SJCRH30 (cell line): ENCODE data around the gene REN. TPM values are rescaled to one million over a fixed set of nuclear protein-coding genes. Genes with fewer than 3 reads are reported as not detected.
A peak's percentile ranks its signal among the peaks of the same experiment; 100 is the strongest.

Experiments used
- DNase-seq, 2 experiments: peaks; one replicate each; pipeline ENCODE4 v3.0.0-alpha.2; 2015 to 2020
- H3K27ac ChIP-seq: fragments of 250-450 bp; sonication (Bioruptor Pico); 2 replicates; pipeline ENCODE4 v1.5.1; 2020; ENCODE audit warnings: mild to moderate bottlenecking, moderate library complexity
- H3K27me3 ChIP-seq: fragments of 250-450 bp; sonication (Bioruptor Pico); 2 replicates; pipeline ENCODE4 v1.5.1; 2020; ENCODE audit warnings: mild to moderate bottlenecking, moderate library complexity
- H3K36me3 ChIP-seq: fragments of 250-450 bp; sonication (Bioruptor Pico); 2 replicates; pipeline ENCODE4 v1.5.1; 2020; ENCODE audit warnings: mild to moderate bottlenecking, moderate library complexity
- H3K4me1 ChIP-seq: fragments of 250-450 bp; sonication (Bioruptor Pico); 2 replicates; pipeline ENCODE4 v1.5.1; 2020; ENCODE audit warnings: mild to moderate bottlenecking, moderate library complexity
- H3K4me3 ChIP-seq: fragments of 250-450 bp; sonication (Bioruptor Pico); 2 replicates; pipeline ENCODE4 v1.5.1; 2020; ENCODE audit warnings: mild to moderate bottlenecking, moderate library complexity
- H3K9me3 ChIP-seq: fragments of 250-450 bp; sonication (Bioruptor Pico); replicated peaks from 2 replicates; pipeline ENCODE4 v1.5.1; 2020; ENCODE audit warnings: mild to moderate bottlenecking, moderate library complexity
- total RNA-seq: library from RNA; depleted of rRNA; stranded (reverse); fragments of >200 nt; shearing (Covaris generic); gene quantifications from 2 replicates; pipeline ENCODE4 v1.2.3, GENCODE V29; 2014

The REN gene
- total RNA-seq, 1 experiment from 2014 or later: not detected

DNA sequence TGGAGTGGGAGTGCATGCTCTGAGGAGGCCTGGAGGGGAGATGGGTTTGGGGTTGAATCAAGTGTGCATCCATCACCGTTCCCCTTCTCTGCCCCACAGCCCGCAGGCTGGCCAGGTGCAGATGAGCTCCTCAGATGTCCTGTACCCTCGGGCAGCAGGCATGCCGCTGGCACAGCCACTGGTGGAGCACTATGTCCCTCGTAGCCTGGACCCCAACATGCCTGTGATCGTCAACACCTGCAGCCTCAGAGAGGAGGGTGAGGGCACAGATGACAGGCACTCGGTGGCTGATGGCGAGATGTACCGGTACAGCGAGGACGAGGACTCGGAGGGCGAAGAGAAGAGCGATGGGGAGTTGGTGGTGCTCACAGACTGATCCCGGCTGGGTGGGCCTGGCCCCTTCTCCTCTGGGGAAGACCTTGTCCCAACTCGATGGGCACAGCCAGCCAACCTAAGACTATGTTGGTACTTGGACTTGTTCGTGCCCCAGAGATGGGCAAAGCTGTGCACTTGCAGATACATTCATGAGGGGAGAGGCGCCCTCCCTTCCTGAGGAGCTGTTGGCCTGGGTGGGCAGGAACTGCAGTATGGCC lies 40.3 kb downstream of the REN start:
- H3K9me3 ChIP-seq: no peaks in the 10 kb centered on the region
- DNase-seq: no peak
- H3K36me3 ChIP-seq: peaks cover 5% of the 10 kb centered on the region; the same call in 1 of the 2 replicates
- H3K4me3 ChIP-seq: no peak overlapping the region
- H3K27me3 ChIP-seq: no peaks in the 10 kb centered on the region
- H3K4me1 ChIP-seq: peaks cover 6% of the 10 kb centered on the region
- no peak overlapping the region for H3K27ac ChIP-seq

DNA sequence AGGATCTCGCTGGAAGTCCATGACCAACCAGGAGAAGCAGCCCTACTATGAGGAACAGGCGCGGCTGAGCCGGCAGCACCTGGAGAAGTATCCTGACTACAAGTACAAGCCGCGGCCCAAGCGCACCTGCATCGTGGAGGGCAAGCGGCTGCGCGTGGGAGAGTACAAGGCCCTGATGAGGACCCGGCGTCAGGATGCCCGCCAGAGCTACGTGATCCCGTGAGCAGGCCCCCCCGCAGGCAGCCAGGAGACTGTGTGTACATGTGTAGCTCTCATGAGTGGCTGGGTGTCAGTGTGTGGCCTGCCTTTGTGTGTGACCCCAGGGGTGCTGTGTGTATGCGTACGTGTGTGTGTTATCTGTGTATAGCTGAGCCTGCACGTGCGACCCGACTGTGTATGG lies 41.5 kb downstream of the REN start:
- DNase-seq: no peak
- H3K27ac ChIP-seq: no peak overlapping the region
- no peaks in the 10 kb centered on the region for H3K27me3 ChIP-seq

DNA sequence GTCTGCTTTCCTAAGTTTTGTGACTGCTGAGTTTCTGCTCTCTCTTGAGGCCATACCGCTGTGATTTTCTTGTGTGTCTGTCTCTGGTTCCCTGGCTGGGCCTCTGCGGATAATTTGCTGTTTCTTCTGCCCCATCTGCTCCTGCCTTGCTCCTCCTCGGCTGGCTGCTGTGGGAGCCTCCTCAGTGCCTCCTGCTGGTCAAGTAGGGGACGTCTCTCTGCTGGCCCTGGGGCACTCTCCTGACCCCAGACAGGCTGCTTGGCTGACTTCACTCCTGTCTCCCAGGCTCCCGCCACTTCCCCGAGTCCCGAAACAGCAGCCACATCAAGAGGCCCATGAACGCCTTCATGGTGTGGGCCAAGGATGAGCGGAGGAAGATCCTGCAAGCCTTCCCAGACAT lies 42.8 kb downstream of the REN start:
- peaks cover 5% of the 10 kb centered on the region; the same call in 1 of the 2 replicates for H3K36me3 ChIP-seq
- H3K27me3 ChIP-seq: no peaks in the 10 kb centered on the region
- no peaks in the 10 kb centered on the region for H3K9me3 ChIP-seq
- H3K4me1 ChIP-seq: no peaks in the 10 kb centered on the region
- no peak overlapping the region for H3K27ac ChIP-seq
- DNase-seq: peak; percentile 27 to 38
- H3K4me3 ChIP-seq: no peak overlapping the region

More for the DNA sequence above, 41.5 kb downstream of the REN start:
- Histone ChIP-seq H3K4me3 (no peak overlapping the region), H3K36me3 (peaks cover 5% of the 10 kb centered on the region; the same call in 1 of the 2 replicates), H3K9me3 (no peaks in the 10 kb centered on the region), H3K4me1 (peaks cover 4% of the 10 kb centered on the region)

DNA sequence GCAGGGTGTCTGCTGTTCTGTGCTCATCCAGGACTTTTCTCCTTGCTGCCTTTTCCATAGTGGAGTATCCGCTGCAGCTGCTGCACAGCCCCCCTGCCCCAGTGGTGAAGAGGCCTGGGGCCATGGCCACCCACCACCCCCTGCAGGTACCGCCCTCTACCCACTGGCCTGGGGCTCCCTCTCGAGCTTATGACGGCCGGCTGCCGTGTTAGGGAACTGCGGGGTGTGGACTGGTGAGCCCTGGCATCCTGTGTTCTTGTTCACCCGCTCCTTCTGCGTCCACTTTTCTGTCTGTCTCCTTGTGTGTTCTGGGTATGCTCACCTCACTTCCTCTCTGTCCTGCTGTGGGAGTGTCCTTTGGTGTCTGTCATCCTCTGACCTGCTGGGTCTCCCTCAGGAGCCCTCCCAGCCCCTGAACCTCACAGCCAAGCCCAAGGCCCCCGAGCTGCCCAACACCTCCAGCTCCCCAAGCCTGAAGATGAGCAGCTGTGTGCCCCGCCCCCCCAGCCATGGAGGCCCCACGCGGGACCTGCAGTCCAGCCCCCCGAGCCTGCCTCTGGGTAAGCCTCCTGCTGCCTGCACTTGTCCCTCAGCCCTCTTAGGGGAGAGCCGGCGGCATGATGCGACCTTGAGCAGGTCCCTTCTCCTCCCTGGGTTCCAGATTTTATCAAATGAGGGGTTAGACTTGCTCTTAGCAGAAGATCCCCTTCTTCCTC lies 44.1 kb downstream of the REN start:
- H3K36me3 ChIP-seq: peaks cover 9% of the 10 kb centered on the region; the same call in 1 of the 2 replicates
- DNase-seq: no peak
- no peaks in the 10 kb centered on the region for H3K27me3 ChIP-seq
- no peak overlapping the region for H3K27ac ChIP-seq
- no peaks in the 10 kb centered on the region for H3K4me1 ChIP-seq
- no peaks in the 10 kb centered on the region for H3K9me3 ChIP-seq
- H3K4me3 ChIP-seq: no peak overlapping the region

DNA sequence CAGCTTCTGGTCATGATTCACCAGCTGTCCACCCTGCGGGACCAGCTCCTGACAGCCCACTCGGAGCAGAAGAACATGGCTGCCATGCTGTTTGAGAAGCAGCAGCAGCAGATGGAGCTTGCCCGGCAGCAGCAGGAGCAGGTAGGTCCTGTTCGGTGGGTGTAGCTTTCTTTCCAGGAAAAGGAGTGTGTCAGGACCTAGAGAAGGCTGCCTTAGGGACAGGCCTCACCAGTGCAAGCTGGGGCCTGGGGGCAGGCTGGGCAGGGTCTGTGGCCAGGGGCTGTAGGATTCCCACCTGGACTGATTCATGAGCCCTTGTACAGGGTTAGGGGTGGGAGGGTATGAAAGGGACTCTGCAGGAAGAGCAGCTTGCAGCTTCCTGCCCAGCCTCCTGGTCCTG lies 49.6 kb downstream of the REN start:
- Histone ChIP-seq H3K9me3 (no peaks in the 10 kb centered on the region), H3K36me3 (0 out of 2 replicates have a peak, but pooled peaks cover 4% of the 10 kb centered on the region), H3K4me3 (no peak overlapping the region), H3K27ac (no peak overlapping the region), H3K4me1 (no peaks in the 10 kb centered on the region), H3K27me3 (no peaks in the 10 kb centered on the region)
- DNase-seq: no peak

DNA sequence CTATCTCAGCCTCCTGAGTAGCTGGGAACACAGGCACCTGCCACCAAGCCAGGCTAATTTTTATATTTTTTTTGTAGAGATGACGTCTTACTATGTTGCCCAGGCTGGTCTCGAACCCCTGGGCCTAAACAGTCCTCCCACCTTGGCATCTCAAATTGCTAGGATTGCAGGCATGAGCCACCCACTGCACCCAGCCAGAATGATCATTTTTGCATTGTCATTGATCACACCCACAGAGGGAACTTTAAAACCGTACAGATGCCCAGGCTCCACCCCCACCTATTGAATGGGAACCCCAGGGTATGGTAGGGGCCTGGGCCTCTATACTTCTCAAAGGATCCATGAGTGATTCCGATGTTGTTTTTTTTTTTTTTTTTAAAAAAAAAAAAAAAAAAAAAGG lies 51.0 kb downstream of the REN start:
- no peaks in the 10 kb centered on the region for H3K4me1 ChIP-seq
- no peaks in the 10 kb centered on the region for H3K9me3 ChIP-seq
- no peaks in the 10 kb centered on the region for H3K27me3 ChIP-seq
- DNase-seq: no peak
- no peak overlapping the region for H3K4me3 ChIP-seq
- no peak overlapping the region for H3K27ac ChIP-seq
- H3K36me3 ChIP-seq: 0 out of 2 replicates have a peak, but pooled peaks cover 4% of the 10 kb centered on the region

DNA sequence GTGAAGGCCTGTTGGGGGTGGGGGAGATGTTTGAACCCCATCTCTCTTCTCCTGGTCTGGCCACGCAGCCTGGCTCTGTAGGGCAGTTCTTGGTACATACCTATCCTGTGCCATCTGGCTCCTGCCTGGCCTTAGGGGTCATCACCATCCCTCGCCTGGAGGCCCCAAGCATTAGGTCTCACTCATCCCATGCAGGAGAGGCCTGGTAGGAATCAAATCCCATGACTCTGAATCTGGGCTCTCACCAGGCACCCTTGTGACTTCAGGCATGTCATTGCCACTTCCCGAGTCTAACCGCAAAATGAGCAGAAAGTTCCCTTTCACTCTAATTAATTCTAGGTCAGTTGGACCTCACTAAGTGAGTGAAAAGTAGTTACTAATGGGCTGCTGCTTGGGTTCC lies 51.5 kb downstream of the REN start:
- H3K36me3 ChIP-seq: 0 out of 2 replicates have a peak, but pooled peaks cover 4% of the 10 kb centered on the region
- DNase-seq: no peak
- H3K4me3 ChIP-seq: no peak overlapping the region
- no peak overlapping the region for H3K27ac ChIP-seq
- H3K4me1 ChIP-seq: no peaks in the 10 kb centered on the region
- no peaks in the 10 kb centered on the region for H3K9me3 ChIP-seq
- no peaks in the 10 kb centered on the region for H3K27me3 ChIP-seq

DNA sequence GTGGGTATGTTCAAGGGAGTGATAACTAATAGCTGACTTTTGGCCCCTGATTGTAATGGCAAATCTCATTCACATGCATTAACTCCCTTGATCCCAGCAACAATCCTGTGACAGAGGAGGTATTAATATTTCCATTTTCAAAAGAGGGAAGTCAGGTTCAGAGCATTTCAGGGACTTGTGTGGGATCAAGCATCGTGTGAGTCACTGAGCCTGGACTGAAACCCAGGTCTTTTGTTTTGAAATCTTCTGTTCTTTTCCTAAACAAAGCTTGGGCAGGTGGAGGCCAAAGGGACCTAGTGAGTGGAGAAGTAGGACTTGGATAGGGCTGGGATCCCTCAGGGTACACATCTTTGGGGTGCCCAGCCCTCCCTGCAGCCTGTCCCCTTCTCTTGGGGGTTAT lies 52.2 kb downstream of the REN start:
- no peak overlapping the region for H3K4me3 ChIP-seq
- DNase-seq: no peak

DNA sequence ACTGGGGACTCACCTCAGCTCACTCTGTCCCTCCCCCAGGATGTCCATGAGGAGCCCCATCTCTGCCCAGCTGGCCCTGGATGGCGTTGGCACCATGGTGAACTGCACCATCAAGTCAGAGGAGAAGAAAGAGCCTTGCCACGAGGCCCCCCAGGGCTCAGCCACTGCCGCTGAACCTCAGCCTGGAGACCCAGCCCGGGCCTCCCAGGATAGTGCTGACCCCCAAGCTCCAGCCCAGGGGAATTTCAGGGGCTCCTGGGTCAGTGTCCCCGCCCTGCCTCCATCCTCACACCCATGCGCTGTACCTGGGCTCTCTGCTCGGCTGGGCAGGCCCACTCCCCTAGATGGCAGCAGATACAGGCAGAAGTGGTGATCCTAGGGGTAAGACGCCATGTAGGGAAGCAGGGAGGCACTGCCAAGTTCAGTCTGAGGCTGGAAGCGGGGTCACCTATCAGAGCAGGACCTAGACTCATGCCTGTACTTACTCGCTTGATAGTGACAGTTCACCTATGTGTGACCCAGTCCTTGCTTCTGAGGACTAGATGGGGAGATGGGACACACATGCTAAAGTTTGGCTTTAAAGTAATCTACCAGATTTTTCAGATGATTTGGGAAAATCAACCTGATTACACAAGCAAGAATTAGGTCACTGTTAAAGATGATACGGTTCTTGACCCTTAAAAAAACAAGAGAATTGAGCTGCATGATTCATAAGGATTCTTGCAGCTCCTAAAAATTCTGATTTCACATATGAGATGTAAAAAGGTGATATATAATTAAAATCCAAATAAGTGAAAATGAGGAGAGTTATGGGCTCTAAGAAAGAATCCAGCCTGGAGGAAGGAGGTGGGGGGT lies 53.0 kb downstream of the REN start:
- Histone ChIP-seq H3K27ac (no peak overlapping the region), H3K27me3 (no peaks in the 10 kb centered on the region), H3K36me3 (0 out of 2 replicates have a peak, but pooled peaks cover 4% of the 10 kb centered on the region), H3K9me3 (no peaks in the 10 kb centered on the region), H3K4me1 (no peaks in the 10 kb centered on the region), H3K4me3 (no peak overlapping the region)
- DNase-seq: no peak

More for the DNA sequence above, 52.2 kb downstream of the REN start:
- 0 out of 2 replicates have a peak, but pooled peaks cover 4% of the 10 kb centered on the region for H3K36me3 ChIP-seq
- no peak overlapping the region for H3K27ac ChIP-seq
- no peaks in the 10 kb centered on the region for H3K9me3 ChIP-seq
- H3K4me1 ChIP-seq: no peaks in the 10 kb centered on the region
- H3K27me3 ChIP-seq: no peaks in the 10 kb centered on the region

DNA sequence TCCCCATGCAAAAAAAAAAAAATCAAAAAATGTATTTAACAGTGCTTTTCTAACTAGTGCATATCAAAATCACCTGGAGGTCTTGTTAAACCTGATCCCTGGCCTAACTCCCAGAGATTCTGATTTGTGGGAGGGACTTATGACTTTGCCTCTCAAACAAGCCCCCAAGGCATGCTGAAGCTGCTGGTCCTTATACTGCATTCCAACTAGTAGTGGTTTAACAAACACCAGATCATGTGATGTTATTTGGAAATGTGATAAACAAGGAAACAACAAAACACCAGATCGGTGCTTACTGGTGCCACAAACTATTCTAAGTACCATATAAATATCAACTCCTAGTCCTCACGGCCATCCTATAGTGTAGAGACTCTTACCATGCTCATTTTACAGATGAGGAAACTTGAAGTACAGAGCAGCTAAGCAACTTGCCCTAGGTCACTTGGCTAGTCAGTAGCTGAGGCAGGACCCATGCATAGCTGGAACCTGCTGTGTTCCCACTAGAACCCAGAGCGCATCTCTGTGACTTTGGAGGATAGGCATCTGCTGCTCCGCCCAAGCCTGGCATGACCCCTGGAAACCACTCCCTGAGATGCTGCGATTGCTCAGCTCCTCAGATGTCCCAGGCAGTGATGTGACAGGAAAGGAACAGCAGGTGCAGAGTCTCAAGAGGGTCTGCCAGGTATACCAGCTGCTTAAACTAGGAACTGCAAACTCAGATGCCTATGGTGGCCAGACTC lies 55.1 kb downstream of the REN start:
- DNase-seq: no peak
- Histone ChIP-seq H3K36me3 (no peaks in the 10 kb centered on the region), H3K4me1 (no peaks in the 10 kb centered on the region), H3K27me3 (no peaks in the 10 kb centered on the region), H3K4me3 (no peak overlapping the region), H3K27ac (no peak overlapping the region), H3K9me3 (no peaks in the 10 kb centered on the region)

DNA sequence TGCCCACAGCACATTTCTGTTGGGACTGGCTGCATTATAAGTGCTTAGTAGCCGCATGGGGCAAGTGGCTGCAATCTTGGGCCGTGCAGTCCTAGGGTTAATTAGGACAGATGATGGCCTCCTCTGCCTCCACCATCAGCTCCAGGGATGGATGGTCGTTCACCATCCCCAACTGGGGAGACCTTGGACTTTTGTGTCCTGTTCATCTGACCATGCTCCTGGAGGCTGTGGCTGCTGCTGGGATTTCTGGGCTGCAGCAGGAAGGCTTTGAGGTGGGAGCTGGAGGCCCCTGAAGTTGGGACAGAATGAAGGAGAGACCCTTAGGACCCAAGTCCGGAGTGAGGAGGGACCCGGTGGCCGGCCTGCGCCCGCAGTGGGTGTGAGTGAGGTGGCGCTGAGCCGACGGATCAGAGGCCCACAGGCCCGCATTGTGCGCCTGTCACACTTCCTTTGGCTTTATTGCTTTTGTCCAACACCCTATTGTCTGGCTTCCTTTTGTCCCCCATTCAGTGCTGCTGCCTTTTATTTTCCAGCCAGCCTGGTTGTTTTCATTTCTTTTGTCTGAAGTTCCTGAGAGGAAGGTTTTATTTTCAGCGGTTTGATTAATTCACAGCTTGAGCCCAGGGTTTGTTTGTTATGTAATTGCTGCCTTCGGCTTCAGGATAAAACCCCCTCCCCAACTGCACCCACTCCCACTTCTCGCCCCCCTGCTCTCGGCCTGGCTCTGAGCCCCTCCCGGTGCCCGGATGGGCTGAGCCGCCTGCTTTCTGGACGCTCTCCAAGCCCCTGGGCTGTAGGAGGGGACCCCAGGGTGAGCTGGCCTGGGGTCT lies 57.6 kb downstream of the REN start:
- DNase-seq: no peak
- H3K9me3 ChIP-seq: no peaks in the 10 kb centered on the region
- no peak overlapping the region for H3K27ac ChIP-seq
- H3K27me3 ChIP-seq: no peaks in the 10 kb centered on the region
- H3K4me1 ChIP-seq: peaks cover 12% of the 10 kb centered on the region
- H3K4me3 ChIP-seq: no peak overlapping the region
- no peaks in the 10 kb centered on the region for H3K36me3 ChIP-seq

DNA sequence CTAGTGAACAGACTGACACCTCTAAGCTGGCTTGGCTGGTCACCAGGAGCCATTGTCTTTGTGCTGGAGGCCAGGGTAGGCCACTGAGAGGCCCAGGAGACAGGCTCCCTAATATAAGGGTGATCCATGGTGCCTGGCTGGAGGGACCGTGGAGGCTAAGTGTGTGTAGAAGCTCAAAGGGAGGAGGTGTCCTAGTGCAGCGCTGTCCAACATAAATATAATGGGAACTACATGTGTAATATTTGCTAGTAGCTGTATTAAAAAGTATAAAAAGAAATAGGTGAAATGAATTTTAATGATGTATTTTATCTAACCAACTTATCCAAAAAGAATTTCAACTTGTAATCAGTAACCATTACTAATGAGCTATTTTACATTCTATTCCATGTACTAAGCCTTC lies 58.2 kb downstream of the REN start:
- Histone ChIP-seq H3K27ac (no peak overlapping the region), H3K9me3 (no peaks in the 10 kb centered on the region), H3K27me3 (no peaks in the 10 kb centered on the region), H3K4me1 (peaks cover 16% of the 10 kb centered on the region), H3K4me3 (no peak overlapping the region), H3K36me3 (no peaks in the 10 kb centered on the region)
- no peak for DNase-seq

DNA sequence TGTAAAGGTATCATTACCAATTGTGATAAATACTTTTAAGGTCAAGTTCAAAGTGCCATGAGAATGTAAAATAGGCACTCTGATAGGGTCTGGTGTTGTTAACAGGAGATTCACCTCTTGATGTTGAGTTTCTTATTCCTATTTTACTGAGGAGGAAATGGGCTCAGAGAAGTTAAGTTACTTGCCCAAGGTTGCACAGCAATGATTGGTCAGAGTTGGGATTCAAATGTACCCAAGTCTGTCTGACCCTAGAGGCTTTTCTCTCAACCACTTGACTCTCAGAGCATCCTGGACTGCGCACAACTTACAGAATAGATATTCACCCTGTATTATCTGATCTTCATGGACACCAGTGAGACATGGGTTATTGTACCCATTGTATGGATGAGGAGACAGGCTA lies 59.3 kb downstream of the REN start:
- no peaks in the 10 kb centered on the region for H3K9me3 ChIP-seq

DNA sequence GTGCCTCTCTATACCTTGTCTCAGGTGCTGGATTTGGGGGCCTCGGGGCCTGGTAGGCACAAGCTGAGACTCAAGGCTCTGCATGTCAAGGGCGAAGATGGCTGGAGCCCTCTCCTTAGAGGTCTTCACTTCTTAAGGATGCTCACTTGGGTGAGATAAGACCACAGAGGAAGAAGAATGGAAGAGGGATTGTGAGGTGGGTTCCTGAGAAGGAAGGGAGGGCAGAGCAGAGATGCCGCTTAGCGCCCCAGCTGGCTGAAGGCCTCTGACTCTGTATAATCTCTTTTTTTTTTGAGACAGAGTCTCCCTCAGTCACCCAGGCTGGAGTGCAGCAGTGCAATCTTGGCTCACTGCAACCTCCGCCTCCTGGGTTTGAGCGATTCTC lies 61.0 kb downstream of the REN start:
- H3K4me1 ChIP-seq: peaks cover 18% of the 10 kb centered on the region
- no peaks in the 10 kb centered on the region for H3K36me3 ChIP-seq
- H3K9me3 ChIP-seq: no peaks in the 10 kb centered on the region
- H3K27ac ChIP-seq: no peak overlapping the region; the same call in 1 of the 2 replicates
- no peaks in the 10 kb centered on the region for H3K27me3 ChIP-seq
- no peak for DNase-seq
- H3K4me3 ChIP-seq: no peak overlapping the region

More for the DNA sequence above, 59.3 kb downstream of the REN start:
- H3K27ac ChIP-seq: no peak overlapping the region
- no peak overlapping the region for H3K4me3 ChIP-seq
- H3K27me3 ChIP-seq: no peaks in the 10 kb centered on the region
- H3K36me3 ChIP-seq: no peaks in the 10 kb centered on the region
- peaks cover 18% of the 10 kb centered on the region for H3K4me1 ChIP-seq
- DNase-seq: no peak
